ENCODE results near the gene ZNF19. TPM values are rescaled to one million over a fixed set of nuclear protein-coding genes. Genes with fewer than 3 reads are reported as not detected.

Gene ZNF19
- total RNA-seq: 2.5 and 3.7 TPM in 2 replicates

DNA sequence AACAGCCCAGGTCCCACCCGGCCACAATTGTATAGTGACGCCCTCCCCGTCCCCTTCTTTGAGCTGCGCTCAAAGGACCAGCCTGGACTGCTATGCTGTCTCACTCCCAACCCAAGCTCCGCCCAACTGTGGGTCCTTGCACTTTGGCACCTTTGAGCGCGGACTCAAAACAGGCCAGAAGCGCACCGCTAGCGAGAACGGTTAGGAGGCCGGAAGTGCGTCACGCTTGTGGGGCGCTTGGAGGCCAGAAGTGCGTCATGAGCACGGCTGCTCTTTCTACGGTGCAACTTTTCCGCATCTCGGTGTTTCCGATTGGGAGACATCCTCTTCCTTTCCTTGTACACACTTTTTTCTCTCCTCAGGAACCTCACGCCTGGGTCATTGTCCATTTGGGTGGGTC is at the start of gene ZNF19:
Gene ZNF19 (minus strand): TSS at position 203 of the 400 bp plus-strand sequence. CDS start 7,210 bp downstream, outside the sequence.

DNA sequence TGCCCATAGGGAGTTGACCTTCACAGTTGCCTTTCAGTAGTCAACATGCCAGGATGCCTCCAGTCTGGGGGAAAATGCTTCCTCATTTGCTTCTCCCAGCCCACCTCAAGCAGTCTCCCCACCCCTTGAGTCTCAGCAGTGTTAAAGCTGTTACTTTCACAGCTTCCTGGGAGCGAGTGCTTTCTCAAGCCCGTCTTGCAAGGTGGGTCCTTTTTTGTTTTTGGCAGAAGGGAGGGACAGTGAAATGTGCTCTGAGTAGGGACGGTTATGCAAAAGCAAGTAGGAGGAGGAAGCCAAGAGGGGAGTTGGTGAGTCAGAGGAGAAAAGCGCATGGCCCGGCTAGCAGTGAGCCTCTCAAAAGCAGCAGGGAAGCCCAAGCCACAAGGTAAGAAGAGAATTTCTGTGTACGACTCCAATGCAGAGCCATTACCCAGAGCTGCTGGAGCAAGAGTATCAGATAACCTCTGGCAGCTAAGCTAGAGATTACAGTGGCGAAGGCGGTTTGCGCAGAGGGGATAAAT is 37.0 kb upstream of the ZNF19 start, which contains the start of gene CHST4:
Gene CHST4 (plus strand): TSS at position 316 of the 521 bp plus-strand sequence. CDS start 10,252 bp downstream, outside the sequence.

DNA sequence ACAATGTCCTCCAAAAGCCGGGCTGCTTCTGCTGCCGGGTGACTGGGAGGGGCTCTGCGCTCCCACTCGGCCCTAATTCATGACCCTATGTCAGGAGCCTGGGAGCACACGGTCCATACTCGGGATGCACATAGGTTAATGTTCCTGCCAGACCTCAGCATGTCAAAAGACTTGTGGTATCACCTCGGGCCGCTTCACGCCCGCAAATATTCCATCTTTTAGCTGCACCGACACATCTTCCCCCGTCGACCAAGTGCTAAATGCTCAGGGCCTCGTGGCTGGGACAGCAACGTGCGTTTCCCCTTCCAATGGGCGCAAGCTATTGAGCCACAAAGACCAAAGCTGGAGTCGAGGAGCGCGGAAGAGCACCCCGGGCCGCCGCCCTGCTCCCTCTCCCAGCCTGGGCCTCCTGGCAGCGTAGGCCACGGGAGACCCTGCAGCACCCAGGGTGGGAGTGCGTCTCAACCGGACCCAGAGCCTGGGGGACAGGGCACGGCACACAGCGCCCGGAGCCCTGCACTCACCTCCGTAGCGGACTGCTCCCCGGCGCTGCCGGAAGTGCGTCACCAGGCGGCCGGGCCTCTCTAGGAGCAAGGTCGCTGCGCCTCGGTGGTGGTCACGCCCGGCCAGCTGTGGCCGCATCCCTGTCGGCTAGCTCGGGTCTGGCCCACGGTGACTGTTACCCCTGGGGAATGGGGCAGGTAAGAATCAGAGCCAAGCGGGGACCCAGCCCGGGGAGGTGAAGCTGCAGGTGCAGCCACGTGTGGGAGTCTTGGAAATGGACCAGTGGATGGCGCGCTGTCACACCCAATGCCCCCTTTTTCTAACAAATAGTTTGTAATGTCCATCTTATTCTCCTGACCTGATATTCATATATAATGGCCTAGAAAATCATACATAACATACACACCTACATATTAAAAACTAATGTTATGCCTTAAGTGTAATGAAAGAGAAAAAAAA is 27.2 kb downstream of the ZNF19 start, which contains the start of gene ZNF23:
Gene ZNF23 (minus strand): TSS at position 562 of the 963 bp plus-strand sequence. CDS start 5,451 bp downstream, outside the sequence.

DNA sequence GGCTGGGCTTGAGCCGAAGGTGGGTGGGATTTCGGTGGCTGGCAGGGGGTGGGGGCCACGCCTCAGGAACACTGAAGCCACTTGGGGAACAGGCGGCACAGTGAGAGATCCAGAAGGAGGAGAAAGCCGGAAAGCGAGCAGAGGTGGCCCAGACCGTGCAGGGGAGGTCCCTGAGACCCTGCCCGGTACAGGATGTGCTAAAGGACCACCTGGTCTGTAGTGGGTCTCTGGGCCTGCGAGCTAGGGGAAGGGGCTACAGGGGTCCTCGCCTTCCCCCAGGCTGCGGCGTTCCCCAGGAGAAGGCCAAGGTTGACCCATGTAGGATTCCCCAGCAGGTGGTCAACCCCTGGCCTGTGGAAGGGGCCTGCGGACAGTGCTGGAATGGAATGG is 47.1 kb downstream of the ZNF19 start, which contains the start of gene TLE7:
Gene TLE7 (minus strand): TSS at position 4 of the 390 bp plus-strand sequence. CDS start 8,730 bp downstream, outside the sequence.

Other genes starting within 250 kb of the ZNF19 start
- gene CMTR2, start 199.9 kb downstream of the ZNF19 start, total RNA-seq: 19.1 and 28.2 TPM in 2 replicates
- not detected in 2 replicates for gene CALB2, start 130.6 kb downstream of the ZNF19 start, total RNA-seq
- not detected in 2 replicates for gene TLE7, start 47.3 kb downstream of the ZNF19 start, total RNA-seq
- gene ZNF23, start 27.1 kb downstream of the ZNF19 start, total RNA-seq: 6.2 and 7.2 TPM in 2 replicates
- gene CHST4, start 37.1 kb upstream of the ZNF19 start, total RNA-seq: under 0.01 TPM in 1 of 2 replicates, not detected in the other
- gene TAT, start 87.8 kb upstream of the ZNF19 start, total RNA-seq: not detected in 2 replicates
- not detected in 2 replicates for gene MARVELD3, start 136.9 kb upstream of the ZNF19 start, total RNA-seq
- gene PHLPP2, start 235.4 kb upstream of the ZNF19 start, total RNA-seq: 8.1 and 16.2 TPM in 2 replicates